SK-N-SH treated with all-trans-retinoic acid at 6 μM for 48 hours (cell line): ENCODE data around the gene NR5A2.

Experiments used
- ARNTL ChIP-seq: fragments of 450-650 bp; formaldehyde crosslinking; IDR thresholded peaks from 2 replicates; pipeline ENCODE4 v1.5.0; 2020; ENCODE audit warnings: low read depth, mild to moderate bottlenecking, moderate library complexity, borderline replicate concordance
- CSDC2 ChIP-seq: fragments of 250-450 bp; sonication (Bioruptor Pico); IDR thresholded peaks from 2 replicates; pipeline ENCODE4 v1.5.0; 2020; ENCODE audit warnings: mild to moderate bottlenecking, moderate library complexity
- PPARA ChIP-seq: fragments of 250-450 bp; sonication (Bioruptor Pico); IDR thresholded peaks from 2 replicates; pipeline ENCODE4 v1.5.0; 2020; ENCODE audit warnings: mild to moderate bottlenecking, borderline replicate concordance
- ZC3H10 ChIP-seq: fragments of 250-450 bp; sonication (Bioruptor Pico); IDR thresholded peaks from 2 replicates; pipeline ENCODE4 v1.5.1; 2021; ENCODE audit warnings: mild to moderate bottlenecking, moderate library complexity
- ZFP3 ChIP-seq: fragments of 250-450 bp; sonication (Bioruptor Pico); IDR thresholded peaks from 2 replicates; pipeline ENCODE4 v1.5.0; 2020; ENCODE audit warnings: mild to moderate bottlenecking, moderate library complexity

- TF ChIP-seq CSDC2 (no peak), ZFP3 (CRISPR knock-in tag) (no peak), ARNTL (CRISPR knock-in tag) (no peak), PPARA (no peak), ZC3H10 (CRISPR knock-in tag) (no peak)
These were observed 135.4 kb downstream of the NR5A2 start for GRCh38 chr1:200162877-200163276.
